Endometrial microvascular endothelial cells (primary cell): ENCODE data around the gene PPP2R5A. TPM values are rescaled to one million over a fixed set of nuclear protein-coding genes. Genes with fewer than 3 reads are reported as not detected.

Experiments used
- in situ Hi-C: cut with HindIII; loops from 2 replicates; pipeline ENCODE4 v1.10.0; 2017; ENCODE audit warnings: low sequenced_read_pairs, low pct_unique_long_range_greater_than_20kb; ENCODE audit errors: inconsistent ontology term
- total RNA-seq: library from RNA; depleted of rRNA; stranded (reverse); fragments of >200 nt; gene quantifications from one replicate; pipeline ENCODE4 v1.2.3, GENCODE V29; 2015; ENCODE audit errors: inconsistent ontology term

PPP2R5A gene
- 29.6 TPM for total RNA-seq

- in situ Hi-C loops: loop anchor here (25.0 kb wide), 1 partner anchor 198 kb away; no protein-coding TSS in a partner anchor
These were observed at the start of gene PPP2R5A for GRCh38 chr1:212284744-212285684. Gene PPP2R5A, plus strand, starts transcription at chr1:212285410. Its CDS starts 701 bp downstream, at chr1:212286111.

GRCh38 chr1:212235857-212236256, 49.4 kb upstream of the PPP2R5A start:
- in situ Hi-C loops: no loop called here

DNA sequence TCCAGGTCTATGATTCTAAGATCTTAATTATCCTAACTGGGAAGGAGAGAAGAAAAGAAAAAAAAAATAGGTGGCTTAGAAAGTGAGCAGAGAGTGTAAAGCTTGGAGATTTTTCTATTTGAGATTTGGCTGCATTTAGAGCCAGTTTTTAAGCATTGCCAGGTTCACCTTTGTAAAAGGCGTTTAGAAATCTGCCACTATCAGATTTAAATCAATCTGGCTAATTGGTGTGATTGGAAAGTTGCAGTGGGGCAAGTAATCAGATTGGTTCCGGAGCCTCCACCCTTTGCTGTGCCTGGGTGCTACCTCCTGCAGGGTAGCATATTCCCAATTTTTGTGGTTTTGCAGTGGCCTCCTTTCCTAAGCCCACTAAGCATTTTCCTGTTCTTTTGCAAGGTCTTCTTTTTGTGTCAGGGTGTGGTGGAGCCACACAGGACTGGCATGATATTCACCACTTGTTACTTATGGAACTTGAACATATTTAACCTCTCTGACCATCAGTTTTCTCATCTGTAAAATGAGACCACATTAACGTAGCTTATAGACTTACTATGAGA, 48.5 kb upstream of the PPP2R5A start:
- in situ Hi-C loops: no loop called here

DNA sequence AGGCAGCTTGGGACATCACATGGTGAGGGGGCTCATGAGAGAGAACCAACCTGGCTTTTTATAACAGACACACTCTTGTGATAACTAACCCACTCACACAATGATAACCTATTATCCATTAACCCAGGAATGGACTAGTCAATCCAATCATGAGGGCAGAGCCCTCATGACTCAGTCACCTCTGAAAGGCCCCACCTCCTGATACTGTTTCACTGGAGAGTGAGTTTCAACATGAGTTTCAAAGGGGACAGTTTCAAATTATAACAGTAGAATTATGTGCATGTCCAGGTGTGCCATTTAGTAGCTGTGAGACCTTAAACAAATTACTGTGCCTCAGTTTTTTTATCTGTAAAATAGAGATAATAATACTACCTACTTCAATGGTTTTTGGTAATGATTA, 47.6 kb upstream of the PPP2R5A start:
- in situ Hi-C loops: no loop called here

- in situ Hi-C loops: no loop called here
These were observed 46.7 kb upstream of the PPP2R5A start for GRCh38 chr1:212238552-212238951.

GRCh38 chr1:212241501-212241900, 43.7 kb upstream of the PPP2R5A start:
- in situ Hi-C loops: no loop called here

DNA sequence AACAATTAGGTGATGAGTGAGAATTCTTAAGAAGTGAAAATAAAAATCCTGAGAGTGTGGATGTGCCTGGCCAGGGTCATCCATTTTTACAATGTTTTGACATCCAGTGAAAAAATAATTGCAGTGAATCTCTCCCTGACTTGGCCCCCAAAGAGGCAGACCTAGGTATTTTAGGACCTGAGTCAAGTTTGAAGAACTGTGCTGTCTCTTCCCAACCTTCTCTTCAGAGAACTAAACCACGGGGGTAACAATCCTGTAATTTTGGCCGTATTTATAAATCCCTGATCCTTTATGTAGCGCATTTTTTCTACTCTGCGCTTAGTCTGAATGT, 43.3 kb upstream of the PPP2R5A start:
- in situ Hi-C loops: no loop called here

- in situ Hi-C loops: no loop called here
These were observed 42.8 kb upstream of the PPP2R5A start for GRCh38 chr1:212242288-212242984.

- in situ Hi-C loops: no loop called here
These were observed 42.3 kb upstream of the PPP2R5A start for GRCh38 chr1:212242985-212243308.

GRCh38 chr1:212244441-212244840, 40.8 kb upstream of the PPP2R5A start:
- in situ Hi-C loops: no loop called here

DNA sequence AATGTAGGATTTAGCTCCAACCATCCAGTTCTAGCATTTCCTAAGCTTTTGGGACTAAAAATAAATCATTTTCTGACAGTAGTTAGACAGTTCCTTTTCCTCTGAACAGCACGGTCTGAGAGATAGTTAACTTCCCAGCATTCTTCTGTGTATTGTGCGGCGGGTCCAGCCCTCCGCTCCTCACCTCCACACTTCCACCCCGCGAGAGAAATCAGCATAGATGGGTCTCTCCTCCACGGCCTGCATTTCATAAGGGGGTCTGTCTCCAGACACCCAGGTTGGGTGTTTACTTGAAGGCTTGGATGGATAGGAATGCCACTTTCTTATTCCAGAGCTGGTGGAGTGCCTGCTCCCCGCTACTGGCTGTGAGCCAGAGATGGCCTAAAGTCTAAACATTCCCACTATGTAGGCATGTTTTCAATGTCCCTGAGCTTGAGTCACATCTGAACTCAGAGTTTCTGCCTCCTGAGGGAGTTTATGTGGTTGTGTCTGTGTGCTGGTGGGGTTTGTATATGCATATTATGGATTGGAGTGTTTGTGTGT, 38.0 kb upstream of the PPP2R5A start:
- in situ Hi-C loops: no loop called here

- in situ Hi-C loops: no loop called here
These were observed 37.2 kb upstream of the PPP2R5A start for GRCh38 chr1:212247988-212248387.

- in situ Hi-C loops: no loop called here
These were observed 30.3 kb upstream of the PPP2R5A start for GRCh38 chr1:212254853-212255363.

- in situ Hi-C loops: no loop called here
These were observed 29.4 kb upstream of the PPP2R5A start for GRCh38 chr1:212255705-212256307.

GRCh38 chr1:212256369-212256768, 28.8 kb upstream of the PPP2R5A start:
- in situ Hi-C loops: no loop called here

DNA sequence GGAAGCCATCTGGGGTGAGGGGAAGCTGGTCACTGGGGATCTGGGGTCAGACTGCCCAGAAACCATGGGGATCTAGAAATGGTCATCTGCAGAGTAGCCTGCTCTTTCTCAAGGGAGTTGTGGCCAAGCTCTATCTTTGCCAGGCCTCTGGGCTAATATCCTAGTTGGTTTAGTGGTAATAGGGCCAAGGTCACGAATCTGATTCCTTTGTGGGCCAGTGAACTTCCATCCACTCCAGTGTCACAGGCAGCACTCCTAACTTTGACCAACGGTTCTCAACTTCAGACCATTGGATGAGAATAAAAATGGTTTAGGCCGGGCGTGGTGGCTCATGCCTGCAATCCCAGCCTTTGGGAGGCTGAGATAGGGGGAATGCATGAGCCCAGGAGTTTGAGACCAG, 28.1 kb upstream of the PPP2R5A start:
- in situ Hi-C loops: no loop called here

DNA sequence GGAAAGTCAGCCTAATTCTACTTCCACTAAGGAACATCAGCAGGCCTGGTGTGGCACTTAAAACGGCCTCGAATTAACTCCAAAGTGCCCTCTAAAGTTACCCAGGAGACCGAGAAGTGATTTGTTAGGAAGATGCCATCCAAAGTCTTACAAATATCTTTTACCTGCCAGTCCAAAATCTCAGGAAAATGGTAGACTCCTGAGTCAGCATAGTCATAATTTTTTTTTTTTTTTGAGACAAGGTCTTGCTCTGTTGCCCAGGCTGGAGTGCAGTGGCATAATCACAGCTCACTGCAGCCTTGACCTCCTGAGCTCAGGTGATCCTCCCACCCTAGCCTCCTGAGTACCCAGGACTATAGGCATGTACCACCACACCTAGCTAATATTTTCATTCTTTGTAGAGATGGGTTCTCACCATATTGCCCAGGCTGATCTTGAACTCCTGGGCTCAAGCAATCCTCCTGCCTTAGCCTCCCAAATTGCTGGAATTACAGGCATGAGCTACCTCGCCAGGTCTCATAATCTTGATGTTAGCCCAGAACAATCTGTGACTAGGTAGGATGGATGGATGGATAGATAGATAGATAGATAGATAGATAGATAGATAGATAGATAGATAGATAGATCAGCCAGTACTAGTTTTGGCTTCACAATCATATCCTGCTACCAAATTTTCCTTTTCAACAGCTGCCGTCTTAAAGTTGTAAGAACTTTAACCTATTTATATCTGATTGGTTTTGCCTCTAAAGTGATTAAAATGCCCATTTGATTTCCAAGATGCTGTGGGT, 25.3 kb upstream of the PPP2R5A start:
- in situ Hi-C loops: no loop called here

GRCh38 chr1:212260557-212261355, 24.5 kb upstream of the PPP2R5A start:
- in situ Hi-C loops: no loop called here
